Measurements from ENCODE around the gene ARL4C.
"Not testable (repeated sequence)": the region's sequence is repeated elsewhere in the genome, so short reads cannot be mapped to it uniquely, and the experiment has no call there.

The ARL4C gene

DNA sequence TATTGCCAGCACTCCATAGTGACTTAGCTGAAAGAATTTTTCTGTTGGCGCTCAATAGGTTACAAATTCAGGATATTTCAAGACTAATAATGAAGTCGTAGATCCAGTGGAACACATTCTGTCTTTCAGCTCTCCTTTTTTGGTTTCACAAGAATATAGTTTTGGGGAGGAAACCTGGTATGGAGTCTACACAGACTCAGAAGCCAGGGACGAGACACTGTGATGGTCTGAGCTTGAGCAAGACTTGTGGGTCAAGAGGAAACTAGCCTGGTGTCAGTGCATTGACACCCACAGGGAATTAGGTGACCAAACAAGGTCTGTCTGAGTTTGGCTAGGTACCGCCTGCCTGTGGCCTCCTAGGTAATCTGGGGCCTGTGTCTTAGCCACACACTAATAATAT lies 26.9 kb downstream of the ARL4C start:
- H3K9me3 Mint-ChIP-seq: peaks cover 4% of the 10 kb centered on the region
- peaks cover 59% of the 10 kb centered on the region for H3K4me1 Mint-ChIP-seq (ENCODE audit: low read depth)
- no peak overlapping the region for H3K4me3 Mint-ChIP-seq
- no peaks in the 10 kb centered on the region for H3K36me3 Mint-ChIP-seq (ENCODE audit: low read depth)
- no peak for DNase-seq
- no peak overlapping the region for H3K27ac Mint-ChIP-seq
- H3K27me3 Mint-ChIP-seq: no peaks in the 10 kb centered on the region

- DNase-seq: peak; percentile 26
- no peak overlapping the region for H3K27ac Mint-ChIP-seq
Observed at GRCh38 chr2:234469251-234469845, 27.5 kb downstream of the ARL4C start.

DNA sequence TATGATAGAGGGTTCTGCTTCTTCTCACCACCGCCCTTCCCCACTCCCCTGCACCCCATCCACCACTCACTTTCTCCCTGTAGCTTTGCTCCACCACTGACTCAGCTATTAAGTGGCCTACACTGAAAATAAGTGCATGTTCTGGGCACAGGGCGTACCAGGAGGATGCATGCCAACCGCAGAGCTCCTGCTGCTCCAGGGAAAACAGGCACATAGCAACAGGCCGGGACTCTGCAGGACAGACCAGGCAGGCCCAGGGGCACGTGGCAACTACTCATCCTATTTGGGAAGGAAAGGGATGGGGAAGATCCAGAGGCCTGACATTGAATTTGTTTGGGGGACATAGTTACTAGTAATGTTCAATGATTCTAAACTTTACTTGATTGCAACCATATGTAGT lies 28.4 kb downstream of the ARL4C start:
- Mint-ChIP-seq H3K9me3 (peaks cover 4% of the 10 kb centered on the region), H3K36me3 (ENCODE audit: low read depth) (no peaks in the 10 kb centered on the region), H3K4me3 (no peak overlapping the region), H3K27me3 (no peaks in the 10 kb centered on the region), H3K4me1 (ENCODE audit: low read depth) (peaks cover 60% of the 10 kb centered on the region), H3K27ac (no peak overlapping the region)
- DNase-seq: no peak

More at GRCh38 chr2:234469251-234469845, 27.5 kb downstream of the ARL4C start:
- H3K36me3 Mint-ChIP-seq (ENCODE audit: low read depth): no peaks in the 10 kb centered on the region
- no peaks in the 10 kb centered on the region for H3K27me3 Mint-ChIP-seq
- peaks cover 59% of the 10 kb centered on the region for H3K4me1 Mint-ChIP-seq (ENCODE audit: low read depth)
- H3K4me3 Mint-ChIP-seq: no peak overlapping the region
- H3K9me3 Mint-ChIP-seq: peaks cover 4% of the 10 kb centered on the region

GRCh38 chr2:234467289-234467688 lies 29.6 kb downstream of the ARL4C start:
- DNase-seq: no peak
- H3K4me3 Mint-ChIP-seq: no peak overlapping the region
- peaks cover 2% of the 10 kb centered on the region for H3K9me3 Mint-ChIP-seq
- H3K27ac Mint-ChIP-seq: no peak overlapping the region
- H3K4me1 Mint-ChIP-seq (ENCODE audit: low read depth): peaks cover 72% of the 10 kb centered on the region
- no peaks in the 10 kb centered on the region for H3K27me3 Mint-ChIP-seq
- no peaks in the 10 kb centered on the region for H3K36me3 Mint-ChIP-seq (ENCODE audit: low read depth)

DNA sequence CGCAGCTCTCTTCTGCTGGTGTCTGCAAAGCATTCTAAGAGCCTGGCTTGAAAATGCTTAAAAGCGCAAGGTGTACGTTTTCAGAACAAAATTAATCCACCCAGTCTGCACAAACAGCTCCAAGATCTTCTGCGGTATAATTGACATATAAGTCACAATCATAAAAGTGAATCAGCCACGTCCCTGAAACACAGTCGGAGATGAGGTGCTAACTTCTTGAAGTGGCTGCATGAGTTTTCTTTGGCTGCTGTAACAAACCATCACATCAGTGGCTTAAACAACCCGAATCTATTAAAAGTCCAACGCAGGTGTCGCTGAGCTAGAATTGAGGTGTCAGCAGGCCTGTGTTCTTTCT lies 32.6 kb downstream of the ARL4C start:
- Mint-ChIP-seq H3K4me3 (peak overlapping the region; percentile 68), H3K27ac (peak overlapping the region; percentile 91), H3K4me1 (ENCODE audit: low read depth) (peaks cover 83% of the 10 kb centered on the region), H3K27me3 (no peaks in the 10 kb centered on the region), H3K36me3 (ENCODE audit: low read depth) (no peaks in the 10 kb centered on the region), H3K9me3 (no peaks in the 10 kb centered on the region)
- no peak for DNase-seq

- H3K4me1 Mint-ChIP-seq (ENCODE audit: low read depth): peaks cover 83% of the 10 kb centered on the region
- DNase-seq: peak; percentile 80
- H3K27ac Mint-ChIP-seq: peak overlapping the region; percentile 91
- peak overlapping the region; percentile 68 for H3K4me3 Mint-ChIP-seq
- H3K9me3 Mint-ChIP-seq: no peaks in the 10 kb centered on the region
- no peaks in the 10 kb centered on the region for H3K36me3 Mint-ChIP-seq (ENCODE audit: low read depth)
- H3K27me3 Mint-ChIP-seq: no peaks in the 10 kb centered on the region
Observed at GRCh38 chr2:234463626-234464290, 33.1 kb downstream of the ARL4C start.

GRCh38 chr2:234462218-234462992 lies 34.5 kb downstream of the ARL4C start:
- no peaks in the 10 kb centered on the region for H3K27me3 Mint-ChIP-seq
- peaks cover 6% of the 10 kb centered on the region for H3K9me3 Mint-ChIP-seq
- H3K4me1 Mint-ChIP-seq (ENCODE audit: low read depth): peaks cover 88% of the 10 kb centered on the region
- H3K4me3 Mint-ChIP-seq: peak overlapping the region; percentile 41
- peak; percentile 31 for DNase-seq
- H3K36me3 Mint-ChIP-seq (ENCODE audit: low read depth): peaks cover 4% of the 10 kb centered on the region
- peak overlapping the region; percentile 81 for H3K27ac Mint-ChIP-seq

- H3K4me3 Mint-ChIP-seq: peak overlapping the region; percentile 41
- H3K4me1 Mint-ChIP-seq (ENCODE audit: low read depth): peaks cover 86% of the 10 kb centered on the region
- no peaks in the 10 kb centered on the region for H3K27me3 Mint-ChIP-seq
- peaks cover 7% of the 10 kb centered on the region for H3K9me3 Mint-ChIP-seq
- H3K36me3 Mint-ChIP-seq (ENCODE audit: low read depth): peaks cover 4% of the 10 kb centered on the region
- peak overlapping the region; percentile 69 for H3K27ac Mint-ChIP-seq
- peak; percentile 43 for DNase-seq
Observed at GRCh38 chr2:234459401-234460009, 37.4 kb downstream of the ARL4C start.

DNA sequence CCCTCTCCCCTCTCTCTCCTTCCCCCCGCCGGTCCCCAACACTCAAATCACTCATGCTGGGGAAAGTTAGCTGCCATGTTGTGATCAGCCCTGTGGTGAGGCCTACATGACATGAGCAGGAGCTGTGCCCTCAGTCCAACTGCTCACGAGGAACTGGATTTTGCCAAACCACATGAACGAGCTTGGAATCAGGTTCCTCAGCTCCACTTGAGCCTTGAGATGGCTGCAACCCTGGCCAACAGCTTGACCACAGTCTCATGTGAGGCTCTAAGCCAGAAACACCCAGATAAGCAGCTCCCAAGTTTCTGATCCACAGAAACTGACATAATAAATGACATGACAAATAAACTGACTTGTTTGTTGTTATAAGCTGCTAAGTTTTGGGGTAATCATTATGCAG lies 38.4 kb downstream of the ARL4C start:
- H3K36me3 Mint-ChIP-seq (ENCODE audit: low read depth): peaks cover 4% of the 10 kb centered on the region
- H3K4me1 Mint-ChIP-seq (ENCODE audit: low read depth): peaks cover 85% of the 10 kb centered on the region
- no peak for DNase-seq
- H3K4me3 Mint-ChIP-seq: no peak overlapping the region
- no peak overlapping the region for H3K27ac Mint-ChIP-seq
- H3K27me3 Mint-ChIP-seq: no peaks in the 10 kb centered on the region
- peaks cover 7% of the 10 kb centered on the region for H3K9me3 Mint-ChIP-seq

GRCh38 chr2:234457421-234457820 lies 39.5 kb downstream of the ARL4C start:
- H3K9me3 Mint-ChIP-seq: peaks cover 7% of the 10 kb centered on the region
- H3K4me1 Mint-ChIP-seq (ENCODE audit: low read depth): peaks cover 86% of the 10 kb centered on the region
- no peak overlapping the region for H3K27ac Mint-ChIP-seq
- no peak for DNase-seq
- H3K36me3 Mint-ChIP-seq (ENCODE audit: low read depth): peaks cover 6% of the 10 kb centered on the region
- no peak overlapping the region for H3K4me3 Mint-ChIP-seq
- no peaks in the 10 kb centered on the region for H3K27me3 Mint-ChIP-seq

DNA sequence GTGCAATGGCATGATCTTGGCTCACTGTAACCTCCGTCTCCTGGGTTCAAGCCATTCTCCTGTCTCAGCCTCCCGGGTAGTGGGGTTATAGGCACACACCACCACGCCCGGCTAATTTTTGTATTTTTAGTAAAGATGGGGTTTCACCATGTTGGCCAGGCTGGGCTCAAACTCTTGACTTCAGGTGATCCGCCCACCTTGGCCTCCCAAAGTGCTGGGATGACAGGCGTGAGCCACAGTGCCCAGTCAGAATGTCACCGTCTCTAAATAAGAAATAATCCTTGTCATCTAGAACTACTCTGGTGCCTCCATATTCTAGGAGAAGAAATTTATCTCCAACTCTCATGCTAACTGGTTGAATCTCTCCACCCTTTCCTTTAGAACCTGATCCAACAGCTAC lies 41.6 kb downstream of the ARL4C start:
- Mint-ChIP-seq H3K4me3 (peak overlapping the region; percentile 77), H3K27ac (peak overlapping the region; percentile 90), H3K4me1 (ENCODE audit: low read depth) (peaks cover 90% of the 10 kb centered on the region)
- not testable (repeated sequence) for H3K36me3 Mint-ChIP-seq (ENCODE audit: low read depth); H3K27me3 Mint-ChIP-seq; DNase-seq; H3K9me3 Mint-ChIP-seq

DNA sequence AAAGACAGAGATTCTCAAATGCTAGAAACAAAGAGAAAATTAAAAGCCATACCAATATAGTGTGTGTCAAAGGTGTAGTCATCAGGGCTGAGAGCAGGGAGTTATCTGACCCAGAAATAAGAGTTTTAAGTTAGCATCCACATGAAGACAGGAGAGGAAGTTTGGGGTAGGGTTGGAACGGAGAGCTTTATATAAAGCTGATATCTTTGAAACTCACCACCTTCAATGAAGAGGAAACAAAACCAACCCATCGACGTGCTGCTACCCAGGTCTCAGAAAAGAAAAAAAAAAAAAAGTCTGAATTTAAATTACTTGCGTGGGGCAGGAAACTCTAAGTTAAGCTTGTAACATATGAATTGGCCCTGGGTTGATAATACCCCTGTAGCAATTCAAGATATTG lies 42.4 kb downstream of the ARL4C start:
- peaks cover 7% of the 10 kb centered on the region for H3K9me3 Mint-ChIP-seq
- H3K27ac Mint-ChIP-seq: peak overlapping the region; percentile 90
- H3K4me1 Mint-ChIP-seq (ENCODE audit: low read depth): peaks cover 90% of the 10 kb centered on the region
- H3K27me3 Mint-ChIP-seq: no peaks in the 10 kb centered on the region
- peak overlapping the region; percentile 77 for H3K4me3 Mint-ChIP-seq
- DNase-seq: no peak
- peaks cover 10% of the 10 kb centered on the region for H3K36me3 Mint-ChIP-seq (ENCODE audit: low read depth)

DNA sequence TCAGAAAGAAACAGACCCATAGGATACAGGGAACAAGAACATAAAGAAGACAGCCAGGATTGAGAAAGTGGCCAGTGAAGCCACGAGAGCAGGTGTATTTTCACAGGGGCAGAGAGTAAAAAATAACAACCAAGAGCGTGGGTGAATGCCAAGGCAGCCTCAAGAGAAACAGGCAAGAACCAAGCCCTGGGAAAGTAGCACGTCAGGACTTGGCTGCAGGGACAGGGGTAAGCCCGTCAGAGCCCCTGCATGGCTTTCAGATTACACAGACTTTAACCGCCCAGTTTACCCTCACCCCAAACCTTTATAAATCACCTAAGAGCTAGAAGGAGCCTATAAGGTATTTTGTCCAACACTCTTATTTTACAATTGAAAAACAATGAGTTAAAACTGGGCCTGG lies 43.7 kb downstream of the ARL4C start:
- H3K9me3 Mint-ChIP-seq: peaks cover 5% of the 10 kb centered on the region
- no peaks in the 10 kb centered on the region for H3K27me3 Mint-ChIP-seq
- no peak for DNase-seq
- H3K4me1 Mint-ChIP-seq (ENCODE audit: low read depth): peaks cover 87% of the 10 kb centered on the region
- H3K27ac Mint-ChIP-seq: peak overlapping the region; percentile 90
- H3K36me3 Mint-ChIP-seq (ENCODE audit: low read depth): peaks cover 8% of the 10 kb centered on the region
- peak overlapping the region; percentile 77 for H3K4me3 Mint-ChIP-seq

GRCh38 chr2:234451852-234452625 lies 44.8 kb downstream of the ARL4C start:
- Mint-ChIP-seq H3K36me3 (ENCODE audit: low read depth) (peaks cover 6% of the 10 kb centered on the region), H3K4me1 (ENCODE audit: low read depth) (peaks cover 91% of the 10 kb centered on the region), H3K4me3 (peak overlapping the region; percentile 77), H3K9me3 (no peaks in the 10 kb centered on the region), H3K27ac (peak overlapping the region; percentile 90), H3K27me3 (no peaks in the 10 kb centered on the region)
- no peak for DNase-seq
